H1 (cell line): ENCODE data around the gene PA2G4. TPM values are rescaled to one million over a fixed set of nuclear protein-coding genes. Genes with fewer than 3 reads are reported as not detected.

Experiments
- CTCF ChIA-PET: fragments of 300-600 bp; sonication (Branson Sonifier 250); formaldehyde crosslinking; loops from one replicate; lab custom pipeline; 2021; ENCODE audit not compliant: partially characterized antibody; lab: Charles Lee
- POLR2A ChIA-PET: fragments of 300-600 bp; sonication (Branson Sonifier 250); formaldehyde crosslinking; loops from one replicate; lab custom pipeline; 2021; ENCODE audit warnings: inconsistent platforms; ENCODE audit not compliant: partially characterized antibody; lab: Charles Lee
- DNase-seq, 2 experiments: peaks; one replicate each; pipeline versions ENCODE4 v3.0.0 to v3.0.0-alpha.2; 2010 to 2022; ENCODE audit warnings: low spot score in 2 of 2, low read depth in 1 of 2, mixed read lengths in 1 of 2
- FAIRE-seq: peaks from 2 replicates; lab custom pipeline; 2011; peaks lifted over from hg19 to GRCh38; lab: Jason Lieb, UNC
- H2AFZ ChIP-seq: 2 replicates; pipeline ENCODE4 v1.8.1; 2012; ENCODE audit warnings: low read length, inconsistent platforms
- H2AK5ac ChIP-seq: 2 replicates; pipeline ENCODE4 v1.6.1; 2013; ENCODE audit warnings: low read depth, low read length
- H2BK120ac ChIP-seq: replicated peaks from 2 replicates; pipeline ENCODE3; 2013; ENCODE audit warnings: low read depth, low read length, inconsistent platforms
- H2BK12ac ChIP-seq: 2 replicates; pipeline ENCODE4 v1.6.1; 2013; ENCODE audit warnings: low read depth, low read length
- H2BK15ac ChIP-seq: 2 replicates; pipeline ENCODE4 v1.6.1; 2013; ENCODE audit warnings: low read length
- H2BK20ac ChIP-seq: 2 replicates; pipeline ENCODE4 v1.6.1; 2013; ENCODE audit warnings: low read length
- H2BK5ac ChIP-seq: 2 replicates; pipeline ENCODE4 v1.6.1; 2013; ENCODE audit warnings: low read depth, low read length
- H3K14ac ChIP-seq: 2 replicates; pipeline ENCODE4 v1.6.1; 2013; ENCODE audit warnings: inconsistent platforms; ENCODE audit not compliant: insufficient read length
- H3K18ac ChIP-seq: 2 replicates; pipeline ENCODE4 v1.6.1; 2013; ENCODE audit warnings: low read length; ENCODE audit errors: extremely low read depth
- H3K23ac ChIP-seq: 2 replicates; pipeline ENCODE4 v1.6.1; 2013; ENCODE audit warnings: inconsistent platforms; ENCODE audit not compliant: insufficient read length
- H3K23me2 ChIP-seq: 2 replicates; pipeline ENCODE4 v1.6.1; 2013; ENCODE audit warnings: low read depth, low read length
- H3K27ac ChIP-seq: 2 replicates; pipeline ENCODE4 v1.6.1; 2011; ENCODE audit warnings: low read depth, low read length, inconsistent platforms
- H3K27me3 ChIP-seq, 4 experiments: replicated peaks in 1 of 4; 1 replicate in 1 of 4; 2 replicates in 3 of 4; pipeline versions ENCODE4 v1.6.1 to v1.8.1; 2011 to 2013; ENCODE audit warnings: low read length in 3 of 4, mild to moderate bottlenecking in 3 of 4, inconsistent platforms in 2 of 4, mixed read lengths in 2 of 4, moderate library complexity in 1 of 4; ENCODE audit not compliant: control insufficient read depth in 3 of 4, insufficient read depth in 3 of 4; ENCODE audit errors: extremely low read depth in 1 of 4
- H3K36me3 ChIP-seq, 4 experiments: 2 replicates each; pipeline versions ENCODE4 v1.6.1 to v1.8.1; 2011 to 2013; ENCODE audit warnings: mild to moderate bottlenecking in 4 of 4, low read length in 3 of 4, moderate library complexity in 2 of 4, control low read depth in 1 of 4, inconsistent platforms in 1 of 4; ENCODE audit not compliant: insufficient read depth in 4 of 4, control insufficient read depth in 2 of 4
- H3K4ac ChIP-seq: replicated peaks from 2 replicates; pipeline ENCODE3; 2013; ENCODE audit warnings: low read length, low read depth, mixed read lengths, inconsistent platforms; ENCODE audit not compliant: insufficient read length
- H3K4me1 ChIP-seq, 4 experiments: replicated peaks in 1 of 4; 1 replicate in 1 of 4; 2 replicates in 3 of 4; pipeline versions ENCODE4 v1.6.1 to v1.8.1; 2011 to 2013; ENCODE audit warnings: low read length in 3 of 4, inconsistent platforms in 2 of 4, mixed read lengths in 1 of 4; ENCODE audit not compliant: insufficient read depth in 4 of 4, control insufficient read depth in 3 of 4
- H3K4me2 ChIP-seq, 2 experiments: 2 replicates each; pipeline versions ENCODE4 v1.6.1 to v1.8.1; 2011 to 2013; ENCODE audit warnings: low read depth in 2 of 2, low read length in 2 of 2, control low read depth in 1 of 2, inconsistent platforms in 1 of 2, mild to moderate bottlenecking in 1 of 2; ENCODE audit not compliant: insufficient read depth in 1 of 2
- H3K4me3 ChIP-seq, 4 experiments: fragments of 200-600, 300-600 bp in 1 of 4; sonication (generic), shearing (Covaris generic), sonication (Bioruptor Twin) in 1 of 4; 2 replicates each; pipeline versions ENCODE4 v1.5.1 to v1.8.1; 2011 to 2016; ENCODE audit warnings: low read length in 4 of 4, low read depth in 3 of 4, control low read depth in 2 of 4, inconsistent platforms in 2 of 4, mild to moderate bottlenecking in 2 of 4, mixed read lengths in 1 of 4, moderate library complexity in 1 of 4; ENCODE audit not compliant: insufficient read depth in 2 of 4; ENCODE audit errors: extremely low read depth in 1 of 4
- H3K56ac ChIP-seq: replicated peaks from 2 replicates; pipeline ENCODE3; 2013; ENCODE audit warnings: low read depth, mild to moderate bottlenecking, mixed read lengths, low read length, inconsistent platforms; ENCODE audit not compliant: insufficient read length
- H3K79me1 ChIP-seq: 2 replicates; pipeline ENCODE4 v1.6.1; 2013; ENCODE audit warnings: low read depth, low read length, control low read depth
- H3K79me2 ChIP-seq, 2 experiments: 2 replicates each; pipeline versions ENCODE4 v1.6.1 to v1.8.1; 2012 to 2013; ENCODE audit warnings: low read length in 2 of 2, mild to moderate bottlenecking in 2 of 2, inconsistent platforms in 1 of 2; ENCODE audit not compliant: insufficient read depth in 2 of 2, control insufficient read depth in 1 of 2
- H3K9ac ChIP-seq, 4 experiments: replicated peaks in 1 of 4; 1 replicate in 1 of 4; 2 replicates in 3 of 4; pipeline versions ENCODE4 v1.6.1 to v1.8.1; 2011 to 2013; ENCODE audit warnings: low read depth in 3 of 4, low read length in 3 of 4, control low read depth in 2 of 4, mild to moderate bottlenecking in 2 of 4, moderate library complexity in 2 of 4, inconsistent platforms in 1 of 4; ENCODE audit errors: extremely low read depth in 1 of 4
- H3K9me3 ChIP-seq, 2 experiments: 2 replicates each; pipeline versions ENCODE4 v1.6.1 to v1.8.1; 2012 to 2013; ENCODE audit warnings: mild to moderate bottlenecking in 2 of 2, moderate library complexity in 2 of 2, control low read depth in 1 of 2, inconsistent platforms in 1 of 2, low read depth in 1 of 2, low read length in 1 of 2, mixed read lengths in 1 of 2; ENCODE audit not compliant: insufficient read depth in 2 of 2
- H4K20me1 ChIP-seq, 2 experiments: replicated peaks in 1 of 2; 2 replicates each; pipeline versions ENCODE3 to v1.8.1; 2011 to 2013; ENCODE audit warnings: inconsistent platforms in 2 of 2, low read length in 2 of 2, mild to moderate bottlenecking in 1 of 2; ENCODE audit not compliant: insufficient read depth in 2 of 2, control insufficient read depth in 1 of 2
- H4K5ac ChIP-seq: 2 replicates; pipeline ENCODE4 v1.6.1; 2013; ENCODE audit warnings: low read length, low read depth, mixed read lengths, inconsistent platforms; ENCODE audit not compliant: insufficient read length
- H4K8ac ChIP-seq: 2 replicates; pipeline ENCODE4 v1.8.0; 2013; ENCODE audit warnings: mild to moderate bottlenecking, moderate library complexity, low read length, inconsistent platforms; ENCODE audit not compliant: insufficient read depth; ENCODE audit errors: extremely low read depth
- H4K91ac ChIP-seq: replicated peaks from 2 replicates; pipeline ENCODE3; 2013; ENCODE audit warnings: low read length, mixed read lengths, inconsistent platforms; ENCODE audit not compliant: insufficient read length
- BRCA1 ChIP-seq: IDR thresholded peaks from 2 replicates; pipeline ENCODE4 v1.6.1; 2012; ENCODE audit warnings: low read depth, low read length, improper control_type of control experiment
- CHD2 ChIP-seq: IDR thresholded peaks from 2 replicates; pipeline ENCODE4 v1.6.1; 2012; ENCODE audit warnings: low read length, improper control_type of control experiment
- EGR1 ChIP-seq: IDR thresholded peaks from 2 replicates; pipeline ENCODE4 v1.6.1; 2011; ENCODE audit warnings: low read depth, low read length, borderline replicate concordance
- KDM4A ChIP-seq: IDR thresholded peaks from one replicate; pipeline ENCODE4 v1.7.1; 2012; ENCODE audit warnings: low read depth, mild to moderate bottlenecking, moderate library complexity, low read length, inconsistent platforms; ENCODE audit not compliant: severe bottlenecking
- KDM5A ChIP-seq: fragments of 200-600 bp; IDR thresholded peaks from 2 replicates; pipeline ENCODE4 v1.7.1; 2012; ENCODE audit warnings: mild to moderate bottlenecking, low read length, inconsistent platforms, mixed read lengths
- NANOG ChIP-seq: IDR thresholded peaks from 2 replicates; pipeline ENCODE4 v1.6.1; 2011; ENCODE audit warnings: low read length, low read depth, mild to moderate bottlenecking, inconsistent platforms; ENCODE audit not compliant: insufficient read depth, poor library complexity, severe bottlenecking
- NRF1 ChIP-seq: IDR thresholded peaks from 2 replicates; pipeline ENCODE4 v1.6.1; 2011; ENCODE audit warnings: mild to moderate bottlenecking, low read depth, low read length, improper control_type of control experiment
- RNF2 ChIP-seq: fragments of 200-900, 300-1000 bp; sonication (generic); IDR thresholded peaks from 2 replicates; pipeline ENCODE4 v1.7.1; 2016; ENCODE audit warnings: borderline replicate concordance, low read depth, mild to moderate bottlenecking, antibody characterized with exemption, low read length; ENCODE audit not compliant: poor library complexity, severe bottlenecking; ENCODE audit errors: missing control alignments
- TAF1 ChIP-seq: IDR thresholded peaks from 2 replicates; pipeline ENCODE4 v1.6.1; 2011; ENCODE audit warnings: mild to moderate bottlenecking, low read depth, low read length
- TAF7 ChIP-seq: optimal IDR thresholded peaks from 2 replicates; pipeline ENCODE3; 2011; ENCODE audit warnings: low read depth, mild to moderate bottlenecking, inconsistent platforms, low read length, moderate library complexity, borderline replicate concordance
- YY1 ChIP-seq: IDR thresholded peaks from 2 replicates; pipeline ENCODE4 v1.6.1; 2011; ENCODE audit warnings: low read depth, mild to moderate bottlenecking, low read length
- WGBS, 2 experiments: shearing (Covaris generic) in 1 of 2; methylation state at CpG; one replicate each; pipeline versions ENCODE4 v1.1.6 to v1.1.7; 2013 to 2015; ENCODE audit warnings: low lambda C conversion rate in 2 of 2, mixed read lengths in 2 of 2, inconsistent platforms in 1 of 2, low coverage in 1 of 2, missing lambda C conversion rate in 1 of 2; ENCODE audit not compliant: insufficient replicate concordance in 2 of 2, insufficient coverage in 1 of 2, insufficient read length in 1 of 2; ENCODE audit errors: extremely low coverage in 1 of 2, missing lambda C conversion rate in 1 of 2; 5-methylcytosine and 5-hydroxymethylcytosine counted together
- polyA plus RNA-seq, 7 experiments: library from polyadenylated mRNA; depleted of rRNA in 3 of 7; stranded (reverse) in 5 of 7; unstranded in 2 of 7; fragments of >200 nt in 5 of 7; fragments of 200-250 nt in 2 of 7; gene quantifications; 1 replicate in 5 of 7; 2 replicates in 1 of 7; 4 replicates in 1 of 7; pipeline versions ENCODE4 v1.2.1 to v1.2.3, GENCODE V29; 2011 to 2013; ENCODE audit warnings: missing spikeins in 2 of 7, mixed read lengths in 2 of 7
- total RNA-seq: library from RNA; stranded (reverse); fragmentation: NEBNext Ultra II Directional; extraction: Animal tissue kit (Norgen Biotek cat#: 25700); gene quantifications from 2 replicates; pipeline ENCODE4 v1.2.1, GENCODE V29; 2021
- TF ChIP-seq, protein P1 (sequence below): IDR thresholded peaks from 2 replicates; pipeline ENCODE4 v1.6.1; 2011; ENCODE audit warnings: low read length, improper control_type of control experiment

The PA2G4 gene
- total and polyA plus RNA-seq, 2 of the 8 experiments (the other 6 are each of a cell fraction or from before 2014, with no cell fraction given) = 159 to 242 TPM

GRCh38 chr12:56097738-56098137 is 6.6 kb upstream of the PA2G4 start:
- no peak overlapping the region for H3K9ac ChIP-seq
- WGBS, 2 experiments = 92% methylated on average over 6 of the region's 6 CpGs; no CpG with 5 or more reads in 1 of the 2 experiments
- no peak overlapping the region for H2BK12ac ChIP-seq
- H2BK5ac ChIP-seq = no peak overlapping the region
- no peak overlapping the region for H2BK120ac ChIP-seq
- H4K5ac ChIP-seq = no peak overlapping the region
- CTCF ChIA-PET = interaction anchor here (0.7 to 3.8 kb wide), 3 partner anchors 13 to 50 kb away, joined by 3 to 38 read pairs (median 4); no protein-coding TSS in a partner anchor
- DNase-seq (no peak), FAIRE-seq (no peak)
- H3K79me2 ChIP-seq = no peaks in the 10 kb centered on the region
- H3K79me1 ChIP-seq = no peaks in the 10 kb centered on the region
- H2BK15ac ChIP-seq = no peak overlapping the region
- H3K4me2 ChIP-seq = no peak overlapping the region
- H3K4me3 ChIP-seq = no peak overlapping the region
- no peak overlapping the region for H2AFZ ChIP-seq
- no peak overlapping the region for H3K27ac ChIP-seq
- H3K18ac ChIP-seq = no peak overlapping the region
- no peak overlapping the region for H3K14ac ChIP-seq
- no peak overlapping the region for H3K23ac ChIP-seq
- peaks cover 29 to 82% (median 74%) of the 10 kb centered on the region in 4 experiments for H3K36me3 ChIP-seq
- H3K9me3 ChIP-seq = no peaks in the 10 kb centered on the region
- peaks cover 0 to 1% of the 10 kb centered on the region in 2 experiments for H4K20me1 ChIP-seq
- no peaks in the 10 kb centered on the region for H3K4me1 ChIP-seq
- H4K8ac ChIP-seq = no peak overlapping the region
- no peak overlapping the region for H2AK5ac ChIP-seq
- H3K4ac ChIP-seq = no peak overlapping the region
- H3K27me3 ChIP-seq = no peaks in the 10 kb centered on the region
- H4K91ac ChIP-seq = no peak overlapping the region
- POLR2A ChIA-PET = interaction anchor here (0.9 to 3.9 kb wide), 6 partner anchors 11 to 120 kb away, joined by 3 to 17 read pairs (median 4); partner anchors contain the start of gene ERBB3
- H3K56ac ChIP-seq = no peak overlapping the region
- H3K23me2 ChIP-seq = no peaks in the 10 kb centered on the region
- no peak overlapping the region for H2BK20ac ChIP-seq
- TF ChIP-seq TAF1 (no peak), BRCA1 (no peak), KDM5A (no peak), RNF2 (no peak), KDM4A (no peak), TAF7 (no peak), CHD2 (no peak), NANOG (no peak), YY1 (no peak), EGR1 (no peak), NRF1 (no peak)
- TF ChIP-seq, protein P1, sequence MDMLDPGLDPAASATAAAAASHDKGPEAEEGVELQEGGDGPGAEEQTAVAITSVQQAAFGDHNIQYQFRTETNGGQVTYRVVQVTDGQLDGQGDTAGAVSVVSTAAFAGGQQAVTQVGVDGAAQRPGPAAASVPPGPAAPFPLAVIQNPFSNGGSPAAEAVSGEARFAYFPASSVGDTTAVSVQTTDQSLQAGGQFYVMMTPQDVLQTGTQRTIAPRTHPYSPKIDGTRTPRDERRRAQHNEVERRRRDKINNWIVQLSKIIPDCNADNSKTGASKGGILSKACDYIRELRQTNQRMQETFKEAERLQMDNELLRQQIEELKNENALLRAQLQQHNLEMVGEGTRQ = no peak
